Tibial nerve (tissue), 4 donors: ENCODE measurements around the gene SNAP29. TPM values are rescaled to one million over a fixed set of nuclear protein-coding genes. Genes with fewer than 3 reads are reported as not detected.
"Not testable (repeated sequence)": the region's sequence is repeated elsewhere in the genome, so short reads cannot be mapped to it uniquely, and the experiment has no call there.

ENCODE experiments used
- DNase-seq, 2 donors: peaks; one replicate each; pipeline ENCODE4 v3.0.0-alpha.2; 2019; ENCODE audit warnings: low spot score in 2 of 2
- H3K27ac ChIP-seq, 4 donors: fragments of 200-600 bp; sonication (generic) in 3 of 4; one replicate each; pipeline ENCODE4 v1.5.1; 2017 to 2019; ENCODE audit warnings: mild to moderate bottlenecking in 1 of 4
- H3K27me3 ChIP-seq, 2 donors: fragments of 200-600 bp; sonication (generic) in 1 of 2; one replicate each; pipeline versions ENCODE4 v1.5.1 to v1.6.0; 2017 to 2019
- H3K36me3 ChIP-seq, 3 donors: fragments of 200-600 bp; sonication (generic); one replicate each; pipeline ENCODE4 v1.5.1; 2018 to 2019
- H3K4me1 ChIP-seq, 4 donors: fragments of 200-600 bp; sonication (generic) in 3 of 4; one replicate each; pipeline ENCODE4 v1.5.1; 2017 to 2019
- H3K4me3 ChIP-seq, 4 donors: fragments of 200-600 bp; sonication (generic) in 3 of 4; one replicate each; pipeline ENCODE4 v1.5.1; 2017 to 2019; ENCODE audit warnings: mild to moderate bottlenecking in 1 of 4, moderate library complexity in 1 of 4
- H3K9me3 ChIP-seq, 4 donors: fragments of 200-600 bp; sonication (generic) in 3 of 4; one replicate each; pipeline ENCODE4 v1.5.1; 2017 to 2019
- CTCF ChIP-seq, 5 experiments: fragments of 200-600 bp in 3 of 5; fragments of 450-650 bp in 2 of 5; sonication (generic) in 3 of 5; IDR thresholded peaks; one replicate each; pipeline ENCODE4 v1.5.1; 2016 to 2019; ENCODE audit warnings: antibody characterized with exemption in 5 of 5, mild to moderate bottlenecking in 3 of 5, moderate library complexity in 2 of 5
- EP300 ChIP-seq, 2 donors: sonication (generic); formaldehyde crosslinking; IDR thresholded peaks; one replicate each; pipeline ENCODE4 v1.6.1; 2017; ENCODE audit warnings: antibody characterized with exemption in 2 of 2, mild to moderate bottlenecking in 1 of 2
- POLR2A ChIP-seq, 2 donors: fragments of 450-650 bp; IDR thresholded peaks; one replicate each; pipeline ENCODE4 v1.6.1; 2017; ENCODE audit warnings: antibody characterized with exemption in 2 of 2, mild to moderate bottlenecking in 2 of 2, moderate library complexity in 2 of 2
- WGBS, 2 donors: methylation state at CpG; one replicate each; pipeline ENCODE4 v1.1.5; 2018; 5-methylcytosine and 5-hydroxymethylcytosine counted together
- total RNA-seq, 4 donors: library from RNA; depleted of rRNA; stranded (reverse); fragments of >200 nt; gene quantifications; one replicate each; pipeline ENCODE4 v1.1.0, GENCODE V29; 2016

Gene SNAP29
- total RNA-seq, 4 donors from 2014 or later, result 18.3 to 36.1 (median 19.6) TPM

- WGBS, 2 donors, result 94% methylated on average over 3 of the region's 3 CpGs
- DNase-seq, result no peak
- no peaks in the 10 kb centered on the region for H3K27me3 ChIP-seq
- peaks cover 0 to 84% (median 0%) of the 10 kb centered on the region in 3 donors for H3K36me3 ChIP-seq
- H3K9me3 ChIP-seq, result no peaks in the 10 kb centered on the region
- TF ChIP-seq POLR2A (IDR thresholded peaks at IDR 0.05) (no peak), EP300 (IDR thresholded peaks at IDR 0.05) (no peak), CTCF (IDR thresholded peaks at IDR 0.05) (no peak)
- no peaks in the 10 kb centered on the region for H3K4me1 ChIP-seq
- no peak overlapping the region for H3K27ac ChIP-seq
- H3K4me3 ChIP-seq, result no peak overlapping the region
Measured at GRCh38 chr22:20829491-20830134, 29.2 kb upstream of the SNAP29 start.

- no peak for TF ChIP-seq CTCF (IDR thresholded peaks at IDR 0.05)
- no peak for TF ChIP-seq POLR2A (IDR thresholded peaks at IDR 0.05)
- TF ChIP-seq EP300 (IDR thresholded peaks at IDR 0.05), result no peak
- Histone ChIP-seq H3K27me3 (no peaks in the 10 kb centered on the region), H3K27ac (no peak overlapping the region), H3K4me1 (no peaks in the 10 kb centered on the region), H3K36me3 (peaks cover 0 to 56% (median 0%) of the 10 kb centered on the region in 3 donors), H3K4me3 (no peak overlapping the region), H3K9me3 (no peaks in the 10 kb centered on the region)
- DNase-seq, result no peak
- 94 to 99% methylated on average over 6 of the region's 6 CpGs for WGBS, 2 donors
Measured at GRCh38 chr22:20833225-20833665, 25.6 kb upstream of the SNAP29 start.

- Histone ChIP-seq H3K36me3 (peaks cover 0 to 46% (median 0%) of the 10 kb centered on the region in 3 donors), H3K27ac (no peak overlapping the region), H3K4me3 (no peak overlapping the region), H3K27me3 (no peaks in the 10 kb centered on the region), H3K9me3 (no peaks in the 10 kb centered on the region), H3K4me1 (no peaks in the 10 kb centered on the region)
- TF ChIP-seq EP300 (IDR thresholded peaks at IDR 0.05), result no peak
- TF ChIP-seq POLR2A (IDR thresholded peaks at IDR 0.05), result no peak
- no peak for TF ChIP-seq CTCF (IDR thresholded peaks at IDR 0.05)
- WGBS, 2 donors, result 90 to 94% methylated on average over 3 of the region's 3 CpGs
- no peak for DNase-seq
Measured at GRCh38 chr22:20834206-20834605, 24.6 kb upstream of the SNAP29 start.

GRCh38 chr22:20834725-20835124, 24.1 kb upstream of the SNAP29 start:
- 96 to 98% methylated on average over 3 of the region's 3 CpGs for WGBS, 2 donors
- H3K4me3 ChIP-seq, result no peak overlapping the region
- H3K27ac ChIP-seq, result no peak overlapping the region
- H3K27me3 ChIP-seq, result no peaks in the 10 kb centered on the region
- no peak for TF ChIP-seq CTCF (IDR thresholded peaks at IDR 0.05)
- no peak for TF ChIP-seq EP300 (IDR thresholded peaks at IDR 0.05)
- no peak for TF ChIP-seq POLR2A (IDR thresholded peaks at IDR 0.05)
- H3K4me1 ChIP-seq, result no peaks in the 10 kb centered on the region
- peaks cover 0 to 43% (median 0%) of the 10 kb centered on the region in 3 donors for H3K36me3 ChIP-seq
- H3K9me3 ChIP-seq, result no peaks in the 10 kb centered on the region
- DNase-seq, result no peak

GRCh38 chr22:20836987-20837823, 21.6 kb upstream of the SNAP29 start:
- no peaks in the 10 kb centered on the region for H3K9me3 ChIP-seq
- 96 to 99% methylated on average over 2 of the region's 2 CpGs for WGBS, 2 donors
- TF ChIP-seq CTCF (IDR thresholded peaks at IDR 0.05) (no peak), POLR2A (IDR thresholded peaks at IDR 0.05) (no peak), EP300 (IDR thresholded peaks at IDR 0.05) (no peak)
- DNase-seq, result no peak
- no peak overlapping the region for H3K27ac ChIP-seq
- peaks cover 0 to 25% (median 0%) of the 10 kb centered on the region in 3 donors for H3K36me3 ChIP-seq
- no peak overlapping the region for H3K4me3 ChIP-seq
- H3K4me1 ChIP-seq, result peaks cover 0 to 8% (median 0%) of the 10 kb centered on the region in 4 donors
- H3K27me3 ChIP-seq, result no peaks in the 10 kb centered on the region

GRCh38 chr22:20839354-20839753, 19.5 kb upstream of the SNAP29 start:
- H3K9me3 ChIP-seq, H3K4me1 ChIP-seq, H3K27me3 ChIP-seq, DNase-seq, H3K27ac ChIP-seq, H3K36me3 ChIP-seq, H3K4me3 ChIP-seq: not testable (repeated sequence)
- WGBS, 2 donors, result 94 to 97% methylated on average over 10 of the region's 10 CpGs
